Stimulated activated CD8-positive, alpha-beta memory T cell treated with anti-CD3 and anti-CD28 coated beads, Interleukin-7, amount 100 ng/mL, for 24 hours (primary cell): ENCODE results near the gene SLC11A2.
"Not testable (repeated sequence)": the region's sequence is repeated elsewhere in the genome, so short reads cannot be mapped to it uniquely, and the experiment has no call there.

Experiments
- DNase-seq: peaks from one replicate; pipeline ENCODE4 v3.0.0-alpha.2; 2020; ENCODE audit warnings: low read depth

SLC11A2 gene

GRCh38 chr12:50990147-50990727 lies 35.9 kb downstream of the SLC11A2 start:
- no peak for DNase-seq

- no peak for DNase-seq
These were observed 37.3 kb downstream of the SLC11A2 start for GRCh38 chr12:50988871-50989270.

GRCh38 chr12:50988051-50988450 lies 38.1 kb downstream of the SLC11A2 start:
- DNase-seq, result no peak

GRCh38 chr12:50986966-50987737 lies 39.0 kb downstream of the SLC11A2 start:
- DNase-seq, result no peak

GRCh38 chr12:50985322-50985721 lies 40.9 kb downstream of the SLC11A2 start:
- DNase-seq, result no peak

- no peak for DNase-seq
These were observed 41.4 kb downstream of the SLC11A2 start for GRCh38 chr12:50984586-50985298.

GRCh38 chr12:50981319-50982239 lies 44.6 kb downstream of the SLC11A2 start:
- no peak for DNase-seq

GRCh38 chr12:50980545-50980944 lies 45.6 kb downstream of the SLC11A2 start:
- no peak for DNase-seq

GRCh38 chr12:50979369-50980052 lies 46.7 kb downstream of the SLC11A2 start:
- DNase-seq, result no peak

- no peak for DNase-seq
These were observed 54.2 kb downstream of the SLC11A2 start for GRCh38 chr12:50971946-50972345.

GRCh38 chr12:50964432-50964831 lies 61.8 kb downstream of the SLC11A2 start:
- no peak for DNase-seq

- DNase-seq, result no peak
These were observed 64.5 kb downstream of the SLC11A2 start for GRCh38 chr12:50961708-50962107.

- DNase-seq, result no peak
These were observed 66.1 kb downstream of the SLC11A2 start for GRCh38 chr12:50960130-50960529.

GRCh38 chr12:50955697-50956096 lies 70.5 kb downstream of the SLC11A2 start:
- DNase-seq, result no peak

- no peak for DNase-seq
These were observed 70.9 kb downstream of the SLC11A2 start for GRCh38 chr12:50955288-50955687.

GRCh38 chr12:50954789-50955188 lies 71.4 kb downstream of the SLC11A2 start:
- DNase-seq, result not testable (repeated sequence)

- no peak for DNase-seq
These were observed 73.1 kb downstream of the SLC11A2 start for GRCh38 chr12:50953047-50953446.

GRCh38 chr12:50952510-50952909 lies 73.7 kb downstream of the SLC11A2 start, which contains the start of gene HIGD1C:
HIGD1C (plus strand) TSS chr12:50952544; CDS start chr12:50953999, 1,455 bp downstream.
- no peak for DNase-seq

GRCh38 chr12:50951112-50951511 lies 75.1 kb downstream of the SLC11A2 start:
- DNase-seq, result no peak

- no peak for DNase-seq
These were observed 76.3 kb downstream of the SLC11A2 start for GRCh38 chr12:50949801-50950302.

GRCh38 chr12:50948798-50949197 lies 77.4 kb downstream of the SLC11A2 start:
- no peak for DNase-seq
